HG02678 (cell line): ENCODE measurements around the gene AIRE.

ENCODE experiments used
- ATAC-seq: cut with Tn5 transposase; IDR thresholded peaks from one replicate; pipeline ENCODE4 v1.9.1; 2021; ENCODE audit warnings: mild to moderate bottlenecking, moderate library complexity; ENCODE audit not compliant: unreplicated experiment

AIRE gene

DNA sequence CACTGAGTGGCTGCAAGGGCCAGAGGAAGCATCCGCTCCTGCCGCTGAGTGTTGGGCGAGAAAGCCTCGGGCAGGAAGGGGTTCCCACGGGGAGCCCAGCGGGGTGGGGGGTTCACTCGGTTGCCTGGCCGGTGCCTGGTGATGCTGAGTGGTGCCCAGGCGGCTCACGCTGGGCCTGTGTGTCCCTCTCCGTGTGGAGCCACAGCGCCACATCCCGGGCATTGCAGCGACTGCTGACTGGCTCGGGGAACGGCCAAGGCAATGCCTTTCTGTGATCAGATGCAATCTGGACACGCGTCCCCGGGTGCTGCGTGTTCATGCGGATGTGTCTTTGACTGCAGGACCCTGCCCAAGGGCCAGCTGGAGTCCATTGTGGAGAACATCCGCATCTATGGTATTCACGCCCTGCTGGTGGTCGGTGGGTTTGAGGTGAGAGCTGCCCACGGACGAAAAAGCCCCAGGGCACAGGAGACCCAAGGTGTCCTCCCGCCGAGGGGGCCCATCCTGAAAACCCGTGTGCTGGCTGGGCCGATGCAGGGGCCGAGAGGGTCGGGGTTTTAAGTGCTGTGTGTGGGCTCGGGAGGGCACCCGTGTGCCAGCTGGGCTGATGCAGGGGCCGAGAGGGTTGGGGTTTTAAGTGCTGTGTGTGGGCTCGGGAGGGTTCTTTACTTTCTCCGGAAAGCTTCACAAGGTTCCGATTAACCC is 37.1 kb downstream of the AIRE start:
- no peak for ATAC-seq

DNA sequence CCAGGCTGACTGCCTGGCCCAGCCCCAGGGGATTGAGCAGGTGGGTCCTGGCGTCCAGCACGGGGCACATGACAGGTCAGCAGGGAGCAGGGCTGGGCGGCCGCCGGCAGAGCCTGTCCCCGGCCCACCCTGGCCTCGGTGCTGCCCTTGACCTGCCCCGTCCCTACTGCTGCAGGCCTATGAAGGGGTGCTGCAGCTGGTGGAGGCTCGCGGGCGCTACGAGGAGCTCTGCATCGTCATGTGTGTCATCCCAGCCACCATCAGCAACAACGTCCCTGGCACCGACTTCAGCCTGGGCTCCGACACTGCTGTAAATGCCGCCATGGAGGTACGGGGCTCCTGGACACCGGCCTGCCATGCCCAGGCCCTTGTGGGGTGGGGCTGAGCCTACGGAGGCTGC is 37.9 kb downstream of the AIRE start:
- no peak for ATAC-seq

DNA sequence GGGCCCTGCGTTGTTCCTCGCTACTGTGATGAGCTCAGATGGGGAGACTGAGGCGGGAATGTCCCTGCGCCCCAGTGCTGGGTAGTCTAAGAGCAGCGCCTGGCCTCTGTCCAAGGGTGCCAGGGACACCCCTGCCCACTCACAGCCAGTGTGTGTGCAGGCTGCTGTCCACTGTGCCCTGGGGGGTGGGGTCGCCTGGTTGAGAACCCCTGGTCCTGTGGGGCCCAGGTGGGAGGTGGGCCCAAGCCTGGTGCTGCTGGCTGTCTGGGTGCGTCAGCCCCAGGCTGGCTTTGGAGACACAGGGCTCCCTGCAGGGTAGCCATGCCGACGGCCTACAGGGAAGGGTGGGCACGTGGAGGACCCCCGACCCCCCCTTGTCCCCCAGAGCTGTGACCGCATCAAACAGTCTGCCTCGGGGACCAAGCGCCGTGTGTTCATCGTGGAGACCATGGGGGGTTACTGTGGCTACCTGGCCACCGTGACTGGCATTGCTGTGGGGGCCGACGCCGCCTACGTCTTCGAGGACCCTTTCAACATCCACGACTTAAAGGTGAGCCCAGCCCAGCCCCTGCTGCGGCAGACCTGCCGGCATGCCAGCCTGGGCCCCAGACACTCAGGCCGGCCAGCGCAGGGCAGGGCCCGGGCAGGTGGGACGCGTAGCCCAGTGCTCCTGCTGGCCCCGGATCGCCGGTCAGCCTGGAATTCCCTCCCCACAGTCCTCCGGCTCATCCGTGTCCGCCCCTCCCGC is 38.6 kb downstream of the AIRE start:
- no peak for ATAC-seq

DNA sequence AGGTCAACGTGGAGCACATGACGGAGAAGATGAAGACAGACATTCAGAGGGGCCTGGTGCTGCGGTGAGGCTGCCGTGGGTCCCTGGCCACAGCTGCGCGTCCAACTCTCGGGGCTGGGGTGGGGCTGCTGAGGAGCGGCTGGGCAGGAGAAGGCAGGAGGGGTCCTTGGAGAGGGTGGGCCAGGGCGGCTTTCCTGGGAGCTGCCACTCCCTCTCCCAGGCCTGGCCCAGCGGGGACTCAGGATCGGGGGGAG is 39.1 kb downstream of the AIRE start:
- ATAC-seq = no peak

DNA sequence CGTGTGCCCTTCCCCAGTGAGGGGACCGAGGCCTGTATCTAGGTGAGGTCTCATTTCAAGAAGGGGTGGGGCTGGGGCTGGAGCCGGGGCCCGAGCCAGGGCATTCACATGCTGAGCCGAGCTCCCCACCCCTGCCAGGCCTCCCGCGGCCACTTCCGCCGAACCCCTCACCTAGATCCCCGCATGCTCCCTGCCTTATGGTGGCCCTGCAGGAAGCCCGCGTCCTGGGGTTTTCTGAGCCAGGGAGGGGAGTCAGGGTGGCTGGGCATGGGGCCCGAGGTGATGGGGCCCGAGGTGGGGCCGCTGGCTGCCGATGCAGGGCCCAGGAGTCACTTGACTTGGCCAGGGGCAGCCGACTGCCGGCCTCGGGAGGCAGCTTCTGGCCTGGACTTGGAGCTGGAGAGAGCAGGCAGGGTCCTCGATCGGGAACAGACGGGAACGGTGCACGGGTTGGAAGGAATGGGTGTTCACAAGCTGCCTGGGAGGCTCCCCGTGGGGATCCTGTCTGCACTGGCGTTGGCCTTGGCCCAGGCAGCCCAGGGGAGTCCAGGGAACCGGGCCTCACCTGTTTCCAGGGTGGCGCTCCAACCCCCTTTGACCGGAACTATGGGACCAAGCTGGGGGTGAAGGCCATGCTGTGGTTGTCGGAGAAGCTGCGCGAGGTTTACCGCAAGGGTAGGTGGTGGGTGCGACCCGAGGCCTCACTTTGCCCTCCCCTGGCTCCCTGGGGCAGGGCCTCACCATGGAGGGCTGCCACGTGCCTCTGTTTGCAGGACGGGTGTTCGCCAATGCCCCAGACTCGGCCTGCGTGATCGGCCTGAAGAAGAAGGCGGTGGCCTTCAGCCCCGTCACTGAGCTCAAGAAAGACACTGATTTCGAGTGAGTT is 40.0 kb downstream of the AIRE start:
- no peak for ATAC-seq

DNA sequence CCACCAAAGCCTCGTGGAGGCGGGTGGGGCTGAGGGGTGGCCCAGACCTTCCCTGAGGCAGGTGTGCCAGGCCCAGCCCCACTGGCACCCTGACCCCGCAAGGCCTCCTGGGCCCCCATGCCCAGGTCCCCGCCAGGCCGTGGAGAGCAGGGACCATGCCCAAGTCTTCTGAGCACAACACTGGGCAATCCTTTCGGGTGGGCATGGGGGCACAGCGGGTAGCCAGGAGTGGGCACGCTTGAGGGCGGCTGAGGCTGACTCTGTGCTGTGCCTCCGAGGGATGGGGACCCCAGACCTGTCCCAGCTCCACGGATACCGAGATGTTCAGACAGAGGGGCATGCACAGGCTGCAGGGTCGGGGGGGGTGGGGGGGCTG is 40.6 kb downstream of the AIRE start:
- ATAC-seq = no peak

DNA sequence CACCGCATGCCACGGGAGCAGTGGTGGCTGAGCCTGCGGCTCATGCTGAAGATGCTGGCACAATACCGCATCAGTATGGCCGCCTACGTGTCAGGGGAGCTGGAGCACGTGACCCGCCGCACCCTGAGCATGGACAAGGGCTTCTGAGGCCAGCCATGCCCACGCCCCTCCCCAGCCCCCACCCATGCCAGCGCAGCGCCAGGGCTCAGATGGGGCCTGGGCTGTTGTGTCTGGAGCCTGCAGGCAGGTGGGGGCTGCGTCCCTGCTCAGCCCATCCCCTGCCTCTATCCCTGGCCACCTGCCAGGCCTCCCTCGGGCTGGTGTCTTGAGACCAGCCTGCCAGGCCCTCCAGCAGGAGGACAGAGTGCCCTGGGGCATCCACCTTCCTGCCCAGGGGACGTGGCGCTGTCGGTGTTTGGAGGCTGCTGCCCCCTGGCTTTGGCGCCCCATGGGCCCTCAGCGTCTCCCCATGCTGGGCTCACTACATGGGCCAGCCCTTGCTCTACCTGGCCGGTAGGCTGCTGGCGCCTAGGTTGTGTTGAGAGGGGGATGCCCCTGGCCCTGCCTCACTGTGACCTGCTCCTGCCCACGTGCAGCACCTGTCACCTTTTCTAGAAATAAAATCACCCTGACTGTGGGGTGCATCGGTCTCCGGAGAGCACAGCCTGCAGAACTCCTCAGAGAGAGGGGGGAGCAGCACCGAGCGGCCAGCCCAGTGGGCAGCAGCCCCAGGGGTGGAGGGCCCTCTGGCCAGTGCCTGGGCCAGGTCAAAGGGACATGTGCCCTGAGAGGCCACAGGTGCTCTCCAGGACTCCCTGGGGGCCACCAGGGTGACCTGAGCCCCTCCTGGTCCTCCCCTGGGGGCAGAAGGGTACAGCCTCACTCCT is 41.3 kb downstream of the AIRE start:
- ATAC-seq = no peak

DNA sequence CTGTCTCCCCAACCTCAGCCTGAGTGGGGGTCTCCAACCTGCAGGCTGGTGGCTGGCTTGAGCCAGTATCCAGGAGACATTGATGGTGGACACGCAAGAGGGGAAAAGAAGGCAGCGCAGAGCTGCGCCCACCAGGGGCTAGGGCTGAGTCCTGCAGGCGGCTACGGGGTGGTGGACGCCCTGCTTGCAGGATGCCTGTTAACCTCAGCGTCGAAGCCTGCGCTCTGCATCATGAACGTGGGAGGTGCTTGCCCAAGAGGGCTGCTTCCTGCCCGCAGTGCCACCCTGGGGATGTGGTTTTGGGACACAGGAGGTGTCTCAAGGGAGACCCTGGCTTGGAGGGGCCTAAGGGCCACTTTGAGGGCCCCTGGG is 41.9 kb downstream of the AIRE start:
- ATAC-seq = no peak

DNA sequence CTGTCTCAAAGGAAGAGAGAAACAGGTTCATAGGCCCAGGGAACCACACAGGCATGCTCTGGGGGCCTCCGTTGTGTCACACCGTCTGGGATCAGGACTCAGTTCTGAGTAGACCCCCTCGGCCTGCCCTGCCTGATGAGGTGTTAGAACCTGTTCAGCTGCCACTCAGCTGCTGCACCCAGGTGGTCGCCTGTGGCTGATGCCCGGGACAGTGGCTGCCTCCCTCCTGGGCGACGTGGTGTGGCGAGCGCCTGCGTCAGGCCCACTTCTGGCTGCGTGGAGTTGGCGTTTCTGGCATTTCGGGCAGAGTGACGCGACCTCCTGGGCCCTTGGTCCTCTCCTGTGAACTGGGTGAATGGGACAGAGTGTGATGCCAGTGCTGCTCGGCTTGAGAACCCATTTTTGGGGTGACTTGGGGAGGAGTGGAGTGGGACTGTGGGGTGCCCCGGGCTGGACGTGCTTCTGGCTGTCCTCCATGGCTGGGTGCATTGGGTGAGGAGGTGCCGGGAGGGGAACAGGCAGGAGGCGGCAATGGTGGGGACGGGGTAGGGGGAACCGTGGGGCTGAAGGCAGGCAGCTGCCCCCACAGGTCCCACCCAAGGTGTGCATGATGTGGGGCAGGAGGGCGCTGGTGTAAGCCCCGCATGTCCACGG is 42.7 kb downstream of the AIRE start:
- no peak for ATAC-seq

DNA sequence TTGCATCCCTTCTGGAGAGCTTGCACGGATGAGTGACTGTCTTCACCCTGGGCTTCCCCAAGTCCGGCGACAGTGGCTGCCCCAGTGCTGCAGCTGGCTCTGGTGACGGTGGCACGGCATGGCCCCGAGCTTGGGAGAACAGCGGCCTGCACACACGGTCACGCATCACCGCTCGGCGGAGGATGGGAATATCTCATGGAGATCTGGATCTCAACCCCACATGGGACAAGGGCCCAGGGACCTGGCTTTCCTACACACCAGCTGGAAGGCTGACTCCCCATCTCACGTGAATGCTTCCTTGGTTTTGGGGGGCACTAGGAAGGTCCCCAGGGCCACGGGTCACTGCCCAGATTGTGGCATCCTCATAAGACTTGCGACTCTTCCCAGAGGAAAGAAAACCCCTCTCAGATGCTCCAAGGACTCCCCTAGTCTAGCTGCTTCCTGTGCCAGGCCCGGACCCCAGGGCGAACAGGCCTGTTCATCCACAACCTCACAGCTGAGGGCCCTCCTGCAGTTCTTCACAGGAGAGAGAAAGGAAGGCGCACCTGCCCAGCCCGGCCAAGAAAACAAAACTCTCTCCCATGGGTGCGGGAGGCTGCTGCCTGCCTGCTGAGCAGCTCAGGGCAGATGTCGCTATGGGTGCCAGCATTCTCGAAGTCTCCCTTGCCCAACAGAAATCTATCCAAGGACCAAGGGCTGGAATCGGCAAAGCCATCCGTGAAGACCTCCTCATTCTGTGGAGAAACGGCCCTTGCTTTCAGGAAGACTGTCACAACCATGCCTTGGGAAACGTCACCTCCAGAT is 43.6 kb downstream of the AIRE start:
- no peak for ATAC-seq

DNA sequence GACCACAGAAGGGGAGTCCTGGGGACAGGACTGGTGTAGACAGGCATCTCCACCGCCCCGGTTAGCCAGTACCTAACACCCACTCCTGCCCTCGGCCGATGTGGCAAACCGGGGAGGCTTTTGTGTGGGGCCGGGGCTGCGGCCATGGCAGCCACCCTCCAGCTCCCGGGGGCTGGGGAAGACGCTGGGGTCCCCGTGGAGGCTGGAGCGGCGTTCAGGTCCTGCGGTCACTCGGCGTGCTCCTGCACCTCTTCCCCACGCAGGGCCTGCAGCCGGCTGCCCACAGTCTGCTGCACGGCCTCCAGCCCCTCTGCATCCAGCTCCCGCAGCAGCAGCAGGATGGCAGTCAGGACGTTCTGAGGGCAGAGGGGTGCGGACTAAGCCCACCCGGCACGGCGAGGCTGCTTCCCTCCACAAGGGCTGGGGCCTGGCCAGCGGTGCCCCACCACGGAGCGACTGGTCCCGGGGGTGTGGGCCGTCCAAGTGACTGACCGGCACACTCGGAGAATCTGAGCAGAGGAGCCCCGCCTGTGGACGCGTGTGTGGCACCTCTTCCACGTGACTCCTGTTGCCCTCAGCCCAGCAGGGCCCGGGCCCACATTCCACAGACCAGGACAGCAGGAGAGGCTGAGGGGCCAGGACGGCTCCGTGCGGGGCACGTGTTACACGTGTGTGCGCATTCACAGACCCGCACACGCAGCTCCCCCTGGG is 44.5 kb downstream of the AIRE start:
- no peak for ATAC-seq

DNA sequence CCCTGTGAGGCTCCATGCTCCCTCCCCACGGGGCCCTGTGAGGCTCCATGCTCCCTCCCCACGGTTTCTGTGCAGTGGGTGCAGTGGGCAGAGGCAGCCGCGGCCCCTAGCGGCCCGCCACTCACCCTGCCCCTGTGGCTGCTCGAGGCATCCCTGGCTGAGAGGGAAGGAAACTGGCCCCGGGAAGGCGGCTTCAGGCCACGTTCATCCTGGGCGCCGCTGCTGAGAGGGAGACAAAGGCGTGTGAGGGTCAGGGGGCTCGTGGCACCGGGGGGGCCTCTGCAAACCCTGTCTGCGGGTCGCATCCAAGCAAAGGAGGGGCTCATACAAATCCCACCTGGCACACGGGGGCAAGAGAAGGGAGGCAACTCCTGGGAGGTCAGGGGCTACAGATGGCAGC is 45.0 kb downstream of the AIRE start:
- ATAC-seq = no peak

DNA sequence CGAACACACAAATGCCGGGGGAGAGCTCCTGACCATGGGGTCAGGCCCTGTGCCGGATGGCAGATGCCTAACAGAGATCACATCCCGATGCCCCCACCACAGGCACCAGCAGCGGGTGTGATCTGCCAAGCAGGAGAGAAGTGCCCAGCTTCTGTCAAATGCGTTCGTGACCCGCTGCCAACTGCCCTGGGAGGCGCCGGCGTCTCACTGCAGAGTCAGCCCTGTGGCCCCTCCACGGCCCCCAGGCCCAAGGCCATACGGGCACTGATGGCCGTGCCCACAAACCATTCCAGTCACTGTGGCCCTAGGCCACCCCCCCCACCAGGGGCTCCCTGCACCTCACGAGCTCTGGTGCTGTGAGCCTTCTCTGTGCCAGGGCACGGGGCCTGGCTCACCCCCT is 45.5 kb downstream of the AIRE start:
- ATAC-seq = no peak

DNA sequence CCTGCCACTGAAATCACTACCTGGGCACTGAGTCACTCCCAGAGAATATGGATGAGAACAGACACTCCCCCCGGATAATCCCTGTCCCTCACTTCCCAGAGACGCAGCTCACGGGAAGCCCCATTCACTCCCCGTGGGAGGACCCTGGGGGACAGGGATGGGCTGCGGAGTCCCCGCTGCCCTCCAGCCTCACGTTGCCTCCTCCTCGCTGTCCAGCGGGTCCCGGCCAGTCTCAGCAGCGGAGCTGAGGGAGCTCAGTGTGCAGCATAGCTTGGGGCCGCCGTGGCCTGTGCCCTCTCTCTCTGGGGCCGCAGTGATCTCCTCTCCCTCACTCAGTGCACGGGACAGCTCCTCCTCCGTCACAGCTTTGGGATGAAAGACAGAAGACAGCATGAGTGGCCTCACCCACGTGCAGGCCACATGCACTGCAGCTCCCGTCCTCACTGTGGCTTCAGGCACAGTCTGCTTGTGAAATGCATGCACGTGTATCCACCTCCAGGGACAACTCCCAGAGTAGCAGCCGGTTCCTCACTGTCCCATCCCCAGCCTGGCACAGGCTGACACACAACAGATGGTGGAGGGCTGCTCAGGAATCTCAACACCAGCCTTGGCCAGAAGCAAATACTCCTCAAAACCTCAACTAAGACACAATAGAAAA is 46.1 kb downstream of the AIRE start:
- ATAC-seq = no peak

DNA sequence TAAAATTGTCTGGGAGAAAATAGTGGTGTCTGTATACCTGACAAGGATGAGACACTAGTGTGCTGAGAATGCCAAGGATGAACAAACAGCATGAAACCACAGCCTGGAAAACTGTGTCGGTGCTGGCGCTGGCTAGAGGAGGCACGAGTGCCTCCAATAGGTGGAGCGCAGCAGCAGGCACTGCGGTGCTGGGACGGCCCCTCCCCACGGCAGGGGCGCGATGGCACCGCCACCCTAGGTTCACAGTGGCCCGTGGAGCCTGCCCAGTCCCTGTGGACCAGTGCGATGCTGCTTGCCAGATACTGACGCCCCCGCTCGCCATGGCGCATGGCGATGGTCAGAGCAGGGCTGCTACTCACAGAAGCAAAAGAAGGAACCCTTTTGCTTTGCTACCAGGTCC is 46.7 kb downstream of the AIRE start:
- ATAC-seq = no peak

DNA sequence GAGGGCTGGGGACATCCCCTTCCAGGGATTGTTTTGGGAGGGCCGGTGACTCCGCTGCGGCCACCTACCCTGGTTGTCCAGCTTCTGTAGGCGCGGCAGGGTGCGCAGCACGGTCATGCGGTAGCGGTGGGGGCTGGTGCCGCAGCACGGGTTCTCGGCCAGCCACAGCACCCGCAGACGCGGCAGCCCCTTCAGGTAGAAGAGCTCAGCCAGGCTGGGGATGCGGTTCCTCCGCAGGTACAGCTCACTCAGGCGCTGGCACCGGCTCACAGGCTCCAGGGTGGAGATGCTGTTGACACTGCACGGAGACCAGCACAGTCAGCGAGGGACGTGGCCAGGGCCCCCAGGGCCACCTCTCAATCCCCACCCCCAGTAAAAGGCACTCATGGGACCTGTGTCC is 47.3 kb downstream of the AIRE start:
- no peak for ATAC-seq

DNA sequence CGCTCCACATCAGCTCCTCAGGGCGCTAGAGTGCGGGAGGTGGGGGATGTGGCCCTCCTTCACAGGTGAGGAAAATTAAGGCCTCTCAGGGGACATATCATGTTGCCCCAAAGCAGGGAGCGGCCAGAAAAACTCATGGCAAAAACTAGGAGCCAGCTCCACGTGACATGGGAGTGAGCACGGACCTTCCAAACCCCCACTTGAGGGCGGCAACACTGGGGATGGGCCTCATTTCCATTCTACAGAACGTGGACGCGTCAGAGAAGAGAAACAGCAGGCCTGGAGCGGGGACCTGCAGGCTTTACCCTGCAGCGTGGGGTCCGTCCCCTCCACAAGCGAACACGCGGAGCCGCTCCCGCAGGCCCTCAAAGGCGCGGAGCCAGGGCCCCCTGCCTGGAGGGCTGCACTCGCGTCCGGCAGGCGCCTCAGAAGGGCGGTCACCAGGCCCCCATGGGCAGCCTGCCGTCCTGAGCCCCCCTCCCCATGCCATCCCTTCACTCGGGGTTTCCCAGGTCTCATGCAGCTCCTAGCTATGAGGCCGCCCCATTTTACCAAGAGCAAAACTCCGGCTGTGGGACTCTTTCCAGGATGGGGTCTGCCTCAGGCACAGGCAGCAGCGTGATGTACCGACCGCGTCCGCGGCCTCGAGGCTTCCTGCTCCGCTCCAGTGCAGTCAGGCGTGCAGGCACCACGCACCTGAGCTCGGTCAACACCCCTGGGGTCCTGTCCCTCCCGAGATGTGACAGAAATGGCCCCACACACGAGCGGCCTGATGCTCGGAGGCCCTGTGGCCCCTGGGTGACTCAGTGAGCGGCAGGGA is 48.0 kb downstream of the AIRE start:
- no peak for ATAC-seq
